ENCODE results near the gene ITGB8. TPM values are rescaled to one million over a fixed set of nuclear protein-coding genes. Genes with fewer than 3 reads are reported as not detected.

Gene ITGB8
- total RNA-seq, 1 experiment from 2014 or later: 1.9 TPM

DNA sequence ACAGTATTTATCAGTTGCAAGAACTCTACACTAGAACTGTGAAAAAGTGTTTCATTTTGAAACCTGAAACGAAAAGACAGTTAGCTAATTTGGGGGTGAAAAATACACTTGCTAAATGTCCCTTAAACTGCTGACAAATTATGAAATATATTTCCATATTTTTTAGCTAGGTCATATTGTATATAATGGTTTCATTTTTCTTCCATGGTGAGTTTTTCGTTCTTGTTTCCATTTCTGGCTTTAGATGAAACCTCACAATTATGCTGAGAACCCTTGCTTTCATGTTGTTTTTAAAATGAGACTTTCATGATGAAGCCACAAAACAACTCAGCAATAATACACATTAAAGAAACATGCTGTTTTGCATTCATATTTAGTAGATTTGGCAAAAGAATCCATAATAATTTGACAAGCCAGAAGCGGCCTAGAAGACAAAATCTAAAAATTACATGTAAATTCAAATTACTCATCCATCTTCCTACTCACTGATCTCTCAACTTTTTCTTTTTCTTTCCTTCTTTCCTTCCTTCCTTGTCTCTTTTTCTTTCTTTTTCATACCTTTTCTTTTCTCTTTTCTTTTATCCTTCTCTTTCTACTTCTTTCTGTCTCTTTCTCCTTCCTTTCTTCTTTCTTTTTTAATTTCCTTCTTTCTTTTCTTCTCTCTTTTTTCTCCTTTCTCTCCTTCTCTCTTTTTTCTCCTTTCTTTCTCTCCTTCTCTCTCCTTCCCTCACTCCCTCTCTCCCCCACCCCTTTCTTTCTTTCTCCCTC, 46.5 kb upstream of the ITGB8 start:
- no peak for ATAC-seq
- Mint-ChIP-seq H3K36me3 (no peaks in the 10 kb centered on the region), H3K9me3 (no peaks in the 10 kb centered on the region), H3K27me3 (ENCODE audit: low read depth) (no peaks in the 10 kb centered on the region), H3K27ac (no peak overlapping the region), H3K4me1 (peaks cover 3% of the 10 kb centered on the region; the same call in 1 of the 2 replicates), H3K4me3 (no peak overlapping the region)
- DNase-seq (ENCODE audit: low spot score): no peak
- ChIA-PET POLR2A (no interaction called here), CTCF (no interaction called here)
- TF ChIP-seq CREM (CRISPR knock-in tag; IDR thresholded peaks at IDR 0.05): no peak
- no peak for TF ChIP-seq ZNF396 (CRISPR knock-in tag; IDR thresholded peaks at IDR 0.05; ENCODE audit: borderline replicate concordance)
- no peak for TF ChIP-seq TP53 (CRISPR knock-in tag; IDR thresholded peaks at IDR 0.05)

DNA sequence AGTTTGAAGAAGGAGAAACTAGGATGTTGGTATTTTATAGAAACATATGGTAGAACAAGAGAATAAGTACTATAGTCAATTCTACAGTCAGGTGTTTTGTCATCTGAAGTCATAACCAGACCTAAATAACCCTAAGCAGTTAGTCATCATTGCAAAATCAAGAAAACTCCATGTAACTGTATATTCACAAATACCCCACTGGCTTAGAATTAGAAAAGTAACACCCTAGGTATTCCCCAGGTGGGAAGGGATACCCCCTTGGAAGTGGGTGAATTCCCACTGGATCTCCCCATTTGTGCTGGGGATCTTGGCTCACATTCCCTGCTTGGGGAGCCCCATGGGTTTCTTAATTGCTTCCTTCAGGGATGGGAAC, 45.9 kb upstream of the ITGB8 start:
- no peak for TF ChIP-seq NR2C2 (CRISPR knock-in tag; IDR thresholded peaks at IDR 0.05)
- TF ChIP-seq, protein P1, sequence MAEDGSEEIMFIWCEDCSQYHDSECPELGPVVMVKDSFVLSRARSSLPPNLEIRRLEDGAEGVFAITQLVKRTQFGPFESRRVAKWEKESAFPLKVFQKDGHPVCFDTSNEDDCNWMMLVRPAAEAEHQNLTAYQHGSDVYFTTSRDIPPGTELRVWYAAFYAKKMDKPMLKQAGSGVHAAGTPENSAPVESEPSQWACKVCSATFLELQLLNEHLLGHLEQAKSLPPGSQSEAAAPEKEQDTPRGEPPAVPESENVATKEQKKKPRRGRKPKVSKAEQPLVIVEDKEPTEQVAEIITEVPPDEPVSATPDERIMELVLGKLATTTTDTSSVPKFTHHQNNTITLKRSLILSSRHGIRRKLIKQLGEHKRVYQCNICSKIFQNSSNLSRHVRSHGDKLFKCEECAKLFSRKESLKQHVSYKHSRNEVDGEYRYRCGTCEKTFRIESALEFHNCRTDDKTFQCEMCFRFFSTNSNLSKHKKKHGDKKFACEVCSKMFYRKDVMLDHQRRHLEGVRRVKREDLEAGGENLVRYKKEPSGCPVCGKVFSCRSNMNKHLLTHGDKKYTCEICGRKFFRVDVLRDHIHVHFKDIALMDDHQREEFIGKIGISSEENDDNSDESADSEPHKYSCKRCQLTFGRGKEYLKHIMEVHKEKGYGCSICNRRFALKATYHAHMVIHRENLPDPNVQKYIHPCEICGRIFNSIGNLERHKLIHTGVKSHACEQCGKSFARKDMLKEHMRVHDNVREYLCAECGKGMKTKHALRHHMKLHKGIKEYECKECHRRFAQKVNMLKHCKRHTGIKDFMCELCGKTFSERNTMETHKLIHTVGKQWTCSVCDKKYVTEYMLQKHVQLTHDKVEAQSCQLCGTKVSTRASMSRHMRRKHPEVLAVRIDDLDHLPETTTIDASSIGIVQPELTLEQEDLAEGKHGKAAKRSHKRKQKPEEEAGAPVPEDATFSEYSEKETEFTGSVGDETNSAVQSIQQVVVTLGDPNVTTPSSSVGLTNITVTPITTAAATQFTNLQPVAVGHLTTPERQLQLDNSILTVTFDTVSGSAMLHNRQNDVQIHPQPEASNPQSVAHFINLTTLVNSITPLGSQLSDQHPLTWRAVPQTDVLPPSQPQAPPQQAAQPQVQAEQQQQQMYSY (CRISPR knock-in tag; IDR thresholded peaks at IDR 0.05): no peak
- TF ChIP-seq ESRRA (CRISPR knock-in tag; IDR thresholded peaks at IDR 0.05; ENCODE audit: borderline replicate concordance): no peak
- TF ChIP-seq ZNF396 (CRISPR knock-in tag; IDR thresholded peaks at IDR 0.05; ENCODE audit: borderline replicate concordance): no peak
- TF ChIP-seq SMAD3 (CRISPR knock-in tag; IDR thresholded peaks at IDR 0.05; ENCODE audit: borderline replicate concordance): no peak
- ATAC-seq: no peak
- Mint-ChIP-seq H3K36me3 (no peaks in the 10 kb centered on the region), H3K4me3 (no peak overlapping the region), H3K27me3 (ENCODE audit: low read depth) (no peaks in the 10 kb centered on the region), H3K9me3 (no peaks in the 10 kb centered on the region), H3K4me1 (peaks cover 3% of the 10 kb centered on the region; the same call in 1 of the 2 replicates), H3K27ac (no peak overlapping the region)
- DNase-seq (ENCODE audit: low spot score): no peak
- POLR2A ChIA-PET: no interaction called here
- CTCF ChIA-PET: no interaction called here

DNA sequence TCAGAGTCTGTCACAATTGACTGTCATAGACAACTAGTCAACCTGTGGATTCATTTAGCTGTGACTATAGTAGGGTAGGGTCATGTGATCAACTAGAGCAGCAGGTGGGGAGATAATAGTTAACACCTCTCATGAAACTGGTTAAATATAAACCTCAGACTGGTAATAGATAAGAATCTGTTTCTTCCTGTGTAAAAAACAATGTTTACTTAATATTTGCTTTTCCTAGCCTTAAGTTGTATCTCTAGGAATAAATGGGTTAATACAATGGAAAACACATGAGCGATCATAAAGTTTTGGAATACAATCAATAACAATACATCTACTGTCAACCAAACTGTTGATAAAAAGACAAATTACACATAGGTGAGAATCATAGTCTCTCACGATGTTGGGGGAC, 43.4 kb upstream of the ITGB8 start:
- Mint-ChIP-seq H3K27me3 (ENCODE audit: low read depth) (no peaks in the 10 kb centered on the region), H3K9me3 (no peaks in the 10 kb centered on the region), H3K4me3 (no peak overlapping the region), H3K4me1 (peaks cover 3% of the 10 kb centered on the region; the same call in 1 of the 2 replicates), H3K36me3 (no peaks in the 10 kb centered on the region), H3K27ac (no peak overlapping the region)
- DNase-seq (ENCODE audit: low spot score): no peak
- ChIA-PET CTCF (no interaction called here), POLR2A (no interaction called here)
- no peak for ATAC-seq
- TF ChIP-seq TEAD4 (CRISPR knock-in tag; IDR thresholded peaks at IDR 0.05): no peak
- TF ChIP-seq RORB (CRISPR knock-in tag; IDR thresholded peaks at IDR 0.05): no peak
- TF ChIP-seq ZNF317 (CRISPR knock-in tag; IDR thresholded peaks at IDR 0.05; ENCODE audit: borderline replicate concordance, low read depth): no peak
- TF ChIP-seq, protein P2, sequence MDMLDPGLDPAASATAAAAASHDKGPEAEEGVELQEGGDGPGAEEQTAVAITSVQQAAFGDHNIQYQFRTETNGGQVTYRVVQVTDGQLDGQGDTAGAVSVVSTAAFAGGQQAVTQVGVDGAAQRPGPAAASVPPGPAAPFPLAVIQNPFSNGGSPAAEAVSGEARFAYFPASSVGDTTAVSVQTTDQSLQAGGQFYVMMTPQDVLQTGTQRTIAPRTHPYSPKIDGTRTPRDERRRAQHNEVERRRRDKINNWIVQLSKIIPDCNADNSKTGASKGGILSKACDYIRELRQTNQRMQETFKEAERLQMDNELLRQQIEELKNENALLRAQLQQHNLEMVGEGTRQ (CRISPR knock-in tag; IDR thresholded peaks at IDR 0.05): 0 out of 2 replicates have a peak, but pooled peaks have one; percentile 18

DNA sequence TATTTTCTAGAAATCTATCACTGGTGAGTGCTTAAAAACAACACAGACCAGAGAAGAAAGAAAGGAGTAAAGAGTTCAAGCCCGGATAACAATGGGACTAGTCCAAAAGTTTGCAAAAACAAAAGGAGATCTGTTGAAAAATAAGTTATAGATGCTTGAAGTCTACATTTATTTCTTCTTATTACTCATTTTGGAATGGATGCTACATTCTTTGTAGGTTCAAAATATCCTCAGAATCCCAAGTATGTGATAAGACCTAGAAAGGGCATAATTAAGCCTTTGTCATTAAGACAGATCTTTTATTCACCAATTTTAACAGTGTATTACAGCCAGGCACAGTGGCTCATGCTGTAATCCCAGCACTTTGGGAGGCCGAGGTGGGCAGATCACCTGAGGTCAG, 42.7 kb upstream of the ITGB8 start:
- DNase-seq (ENCODE audit: low spot score) (no peak), ATAC-seq (no peak)
- H3K9me3 Mint-ChIP-seq: no peaks in the 10 kb centered on the region
- CTCF ChIA-PET: no interaction called here
- H3K27me3 Mint-ChIP-seq (ENCODE audit: low read depth): no peaks in the 10 kb centered on the region
- H3K27ac Mint-ChIP-seq: no peak overlapping the region
- POLR2A ChIA-PET: no interaction called here
- peaks cover 3% of the 10 kb centered on the region; the same call in 1 of the 2 replicates for H3K4me1 Mint-ChIP-seq
- no peak overlapping the region for H3K4me3 Mint-ChIP-seq
- H3K36me3 Mint-ChIP-seq: no peaks in the 10 kb centered on the region
- TF ChIP-seq ZNF423 (CRISPR knock-in tag; IDR thresholded peaks at IDR 0.05) (no peak), CREB1 (CRISPR knock-in tag; IDR thresholded peaks at IDR 0.05) (no peak), MYBL2 (CRISPR knock-in tag; IDR thresholded peaks at IDR 0.05) (no peak), ZBTB21 (CRISPR knock-in tag; IDR thresholded peaks at IDR 0.05; ENCODE audit: borderline replicate concordance) (no peak), CTCF (IDR thresholded peaks at IDR 0.05) (no peak), NFATC4 (CRISPR knock-in tag; IDR thresholded peaks at IDR 0.05) (no peak), CBFB (CRISPR knock-in tag; IDR thresholded peaks at IDR 0.05; ENCODE audit: low read depth) (no peak)
- TF ChIP-seq, protein P1 (CRISPR knock-in tag; IDR thresholded peaks at IDR 0.05): no peak
- TF ChIP-seq, protein P3, sequence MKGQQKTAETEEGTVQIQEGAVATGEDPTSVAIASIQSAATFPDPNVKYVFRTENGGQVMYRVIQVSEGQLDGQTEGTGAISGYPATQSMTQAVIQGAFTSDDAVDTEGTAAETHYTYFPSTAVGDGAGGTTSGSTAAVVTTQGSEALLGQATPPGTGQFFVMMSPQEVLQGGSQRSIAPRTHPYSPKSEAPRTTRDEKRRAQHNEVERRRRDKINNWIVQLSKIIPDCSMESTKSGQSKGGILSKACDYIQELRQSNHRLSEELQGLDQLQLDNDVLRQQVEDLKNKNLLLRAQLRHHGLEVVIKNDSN (CRISPR knock-in tag; IDR thresholded peaks at IDR 0.05): no peak
